K562 (cell line): ENCODE data around the gene SLC26A6. TPM values are rescaled to one million over a fixed set of nuclear protein-coding genes. Genes with fewer than 3 reads are reported as not detected.

Source experiments
- ATAC-seq: fragments of 200-7000 bp; cut with Tn5 transposase; 3 replicates; pipeline ENCODE4 v1.9.1; 2020; ENCODE audit warnings: moderate library complexity
- BruUV-seq: library from RNA; stranded (reverse); fragments of 400-500 nt; replicated peaks from 2 replicates; lab custom pipeline; 2021; lab: Mats Ljungman, UMichigan
- CTCF ChIA-PET: fragments of 300-600 bp; formaldehyde crosslinking; extraction: SDS; loops from one replicate; lab custom pipeline; 2021; ENCODE audit warnings: low intra/inter-chr PET ratio; lab: Yijun Ruan, JAX
- POLR2A ChIA-PET: fragments of 300-600, 350-650 bp; sonication (Branson Sonifier 250); formaldehyde crosslinking; extraction: SDS; loops from one replicate; lab custom pipeline; 2021; ENCODE audit warnings: antibody characterized with exemption, inconsistent platforms; lab: Yijun Ruan, JAX
- DNase-seq, 4 experiments: peaks; one replicate each; pipeline versions ENCODE4 v3.0.0 to v3.0.0-alpha.2; 2011 to 2018; ENCODE audit warnings: low spot score in 3 of 4, mixed read lengths in 3 of 4; ENCODE audit errors: extremely low read depth in 1 of 4
- FAIRE-seq: peaks from 2 replicates; lab custom pipeline; 2011; peaks lifted over from hg19 to GRCh38; lab: Jason Lieb, UNC
- H2AFZ ChIP-seq: 2 replicates; pipeline ENCODE4 v1.6.0; 2011; ENCODE audit warnings: low read depth, low read length, control low read depth, inconsistent platforms
- H3K27ac ChIP-seq: fragments of 200-600 bp; 3 replicates; pipeline ENCODE4 v1.8.0; 2011; ENCODE audit warnings: low read depth, mild to moderate bottlenecking, control low read depth, inconsistent platforms, low read length, moderate library complexity, mixed read lengths; ENCODE audit errors: extremely low read depth
- H3K27me3 ChIP-seq, 2 experiments: fragments of 300-600 bp in 1 of 2; 2 replicates in 1 of 2; 3 replicates in 1 of 2; pipeline versions ENCODE4 v1.6.0 to v1.8.0; 2011; ENCODE audit warnings: inconsistent platforms in 2 of 2, low read length in 2 of 2, mild to moderate bottlenecking in 1 of 2, mixed read lengths in 1 of 2, moderate library complexity in 1 of 2; ENCODE audit not compliant: control insufficient read depth in 2 of 2, insufficient read depth in 2 of 2
- H3K36me3 ChIP-seq: fragments of 300-600 bp; 3 replicates; pipeline ENCODE4 v1.8.0; 2011; ENCODE audit warnings: mild to moderate bottlenecking, low read length, inconsistent platforms; ENCODE audit not compliant: control insufficient read depth, insufficient read depth
- H3K4me1 ChIP-seq, 2 experiments: fragments of 200-600 bp in 1 of 2; replicated peaks in 1 of 2; 2 replicates in 1 of 2; 3 replicates in 1 of 2; pipeline versions ENCODE4 v1.5.1 to v1.8.0; 2011; ENCODE audit warnings: inconsistent platforms in 2 of 2, low read length in 2 of 2, mild to moderate bottlenecking in 1 of 2, mixed read lengths in 1 of 2, moderate library complexity in 1 of 2; ENCODE audit not compliant: control insufficient read depth in 2 of 2, insufficient read depth in 2 of 2
- H3K4me2 ChIP-seq: 2 replicates; pipeline ENCODE4 v1.6.1; 2011; ENCODE audit warnings: low read length, control low read depth, inconsistent platforms, mixed read lengths; ENCODE audit not compliant: insufficient read depth
- H3K4me3 ChIP-seq: fragments of 200-600 bp; sonication (generic), shearing (Covaris generic); 2 replicates; pipeline ENCODE4 v1.5.1; 2016; ENCODE audit warnings: control low read depth, inconsistent platforms
- H3K79me2 ChIP-seq: fragments of 200-600 bp; 3 replicates; pipeline ENCODE4 v1.8.0; 2011; ENCODE audit warnings: low read length, inconsistent platforms; ENCODE audit not compliant: control insufficient read depth, insufficient read depth
- H3K9ac ChIP-seq, 2 experiments: 2 replicates each; pipeline versions ENCODE4 v1.6.0 to v1.6.1; 2011; ENCODE audit warnings: low read depth in 2 of 2, low read length in 2 of 2, control low read depth in 1 of 2, inconsistent platforms in 1 of 2, mild to moderate bottlenecking in 1 of 2, mixed read lengths in 1 of 2; ENCODE audit not compliant: insufficient read depth in 1 of 2
- H3K9me1 ChIP-seq: one replicate; pipeline ENCODE4 v1.6.0; 2011; ENCODE audit warnings: inconsistent platforms, mild to moderate bottlenecking, low read length, moderate library complexity; ENCODE audit not compliant: control insufficient read depth, insufficient read depth
- H3K9me3 ChIP-seq: replicated peaks from 2 replicates; pipeline ENCODE4 v1.5.1; 2011; ENCODE audit warnings: low read depth, low read length, inconsistent platforms; ENCODE audit not compliant: control insufficient read depth, insufficient read depth
- H4K20me1 ChIP-seq: replicated peaks from 2 replicates; pipeline ENCODE4 v1.6.1; 2011; ENCODE audit warnings: low read length, inconsistent platforms, mixed read lengths; ENCODE audit not compliant: control insufficient read depth, insufficient read depth
- CREB3L1 ChIP-seq: fragments of 450-650 bp; IDR thresholded peaks from 2 replicates; pipeline ENCODE4 v1.6.1; 2014; ENCODE audit warnings: low read depth, mild to moderate bottlenecking, moderate library complexity, borderline replicate concordance
- GATAD2A ChIP-seq: fragments of 450-650 bp; IDR thresholded peaks from 2 replicates; pipeline ENCODE4 v1.6.1; 2017
- HNRNPH1 ChIP-seq: fragments of 200-400 bp; formaldehyde crosslinking; optimal IDR thresholded peaks from 2 replicates; pipeline ENCODE3; 2017; ENCODE audit warnings: low read depth, mild to moderate bottlenecking, low read length, moderate library complexity
- MEF2D ChIP-seq: conservative IDR thresholded peaks from 2 replicates; pipeline ENCODE4 v1.6.1; 2016; ENCODE audit warnings: low read depth, missing genetic modification characterization, missing compliant biosample characterization
- NCOA2 ChIP-seq, 2 experiments: fragments of 450-650 bp; IDR thresholded peaks; 2 replicates each; pipeline ENCODE4 v1.6.1; 2018; ENCODE audit warnings: mild to moderate bottlenecking in 2 of 2, moderate library complexity in 1 of 2; ENCODE audit not compliant: partially characterized antibody in 2 of 2
- STAT5A ChIP-seq: IDR thresholded peaks from 2 replicates; pipeline ENCODE4 v1.6.1; 2012; ENCODE audit warnings: low read length, inconsistent platforms, borderline replicate concordance
- ZC3H8 ChIP-seq: fragments of 450-650 bp; IDR thresholded peaks from 2 replicates; pipeline ENCODE4 v1.6.1; 2017
- ZNF121 ChIP-seq: sonication (generic); formaldehyde crosslinking; conservative IDR thresholded peaks from 2 replicates; pipeline ENCODE4 v1.8.0; 2022; ENCODE audit warnings: missing genetic modification reagents
- ZNF263 ChIP-seq: sonication (generic); formaldehyde crosslinking; IDR thresholded peaks from 2 replicates; pipeline ENCODE4 v1.8.0; 2022; ENCODE audit warnings: mild to moderate bottlenecking, missing genetic modification reagents, borderline replicate concordance
- ZNF395 ChIP-seq: fragments of 200-800 bp; sonication (Bioruptor generic); IDR thresholded peaks from 2 replicates; pipeline ENCODE4 v1.6.1; 2017; ENCODE audit warnings: missing genetic modification characterization, missing compliant biosample characterization
- ZNF551 ChIP-seq: fragments of 250-450 bp; sonication (Bioruptor Pico); IDR thresholded peaks from 2 replicates; pipeline ENCODE4 v1.5.0; 2021; ENCODE audit warnings: mild to moderate bottlenecking, moderate library complexity
- ZNF740 ChIP-seq, 3 experiments: fragments of 200-800 bp in 1 of 3; sonication (Bioruptor generic) in 1 of 3; sonication (generic) in 1 of 3; formaldehyde crosslinking in 1 of 3; IDR thresholded peaks; 2 replicates each; pipeline versions ENCODE4 v1.6.1 to v1.8.0; 2016 to 2022; ENCODE audit warnings: mild to moderate bottlenecking in 2 of 3, missing compliant biosample characterization in 2 of 3, missing genetic modification characterization in 2 of 3, missing genetic modification reagents in 1 of 3
- WGBS: fragments of 100-300 bp; shearing (Covaris generic); methylation state at CpG from one replicate; pipeline ENCODE4 v1.1.6; 2016; ENCODE audit warnings: low coverage, mixed read lengths; ENCODE audit not compliant: insufficient coverage; ENCODE audit errors: missing lambda C conversion rate; 5-methylcytosine and 5-hydroxymethylcytosine counted together
- in situ Hi-C: fragments of 300-500 bp; cut with MboI; formaldehyde crosslinking; loops from 4 replicates; pipeline ENCODE4 v1.15.0; 2018; ENCODE audit warnings: inconsistent platforms, mixed read lengths
- intact Hi-C: fragments of 100-400 bp; cut with micrococcal nuclease; formaldehyde crosslinking; loops from 2 replicates; pipeline ENCODE4 v1.14.2; 2022
- polyA plus RNA-seq, 8 experiments: library from polyadenylated mRNA; depleted of rRNA in 4 of 8; stranded (reverse) in 5 of 8; unstranded in 3 of 8; fragments of >200 nt; fragmentation: Nextera tagmentation in 2 of 8; fragmentation: Illumina TruSeq in 1 of 8; extraction: Ambion mirVana in 2 of 8; extraction: Trizol in 1 of 8; gene quantifications; 2 replicates each; pipeline versions ENCODE4 v1.2.1 to v1.2.3, GENCODE V29; 2011 to 2014; ENCODE audit warnings: inconsistent platforms in 1 of 8, missing spikeins in 1 of 8
- total RNA-seq, 7 experiments: library from RNA; depleted of rRNA in 6 of 7; stranded (reverse); fragments of >200 nt in 6 of 7; fragmentation: Illumina TruSeq in 2 of 7; extraction: Trizol in 2 of 7; gene quantifications; 2 replicates each; pipeline versions ENCODE4 v1.2.1 to v1.2.3, GENCODE V29; 2011 to 2021; ENCODE audit warnings: low replicate concordance in 1 of 7

SLC26A6 gene
- total and polyA plus RNA-seq, 9 of the 15 experiments (the other 6 are each of a cell fraction or from before 2014, with no cell fraction given), result 2.1 to 27.2 (median 14.8) TPM

GRCh38 chr3:48619541-48620524, 15.4 kb downstream of the SLC26A6 start:
- WGBS, result 20% methylated on average over 6 of the region's 7 CpGs

More at GRCh38 chr3:48619541-48620524, 15.4 kb downstream of the SLC26A6 start:
- in situ Hi-C loops (no loop called here), intact Hi-C loops (no loop called here)
- ATAC-seq (no peak), DNase-seq (no peak), FAIRE-seq (no peak)
- Histone ChIP-seq H3K27me3 (no peaks in the 10 kb centered on the region), H3K9me1 (no peaks in the 10 kb centered on the region), H2AFZ (no peak overlapping the region), H4K20me1 (no peaks in the 10 kb centered on the region), H3K4me2 (no peak overlapping the region), H3K4me1 (peaks cover 0 to 7% of the 10 kb centered on the region in 2 experiments; a peak in 2 of 5 replicates), H3K4me3 (no peak overlapping the region), H3K9me3 (peaks cover 6% of the 10 kb centered on the region; the same call in 1 of the 2 replicates), H3K9ac (no peak overlapping the region), H3K79me2 (no peaks in the 10 kb centered on the region), H3K27ac (no peak overlapping the region), H3K36me3 (no peaks in the 10 kb centered on the region; the same call in 2 of the 3 replicates)
- POLR2A ChIA-PET, result interaction anchor here (1.1 kb wide), 1 partner anchor 15 kb away, joined by 5 read pairs; the partner anchor contains the start of gene SLC26A6
- no TSS peak for BruUV-seq
- CTCF ChIA-PET, result no interaction called here
- TF ChIP-seq ZNF121 (CRISPR knock-in tag) (no peak), STAT5A (no peak), ZC3H8 (no peak), MEF2D (no peak), ZNF740 (CRISPR knock-in tag; IDR thresholded peaks at IDR 0.05) (no peak), ZNF740 (tag; IDR thresholded peaks at IDR 0.05) (no peak), ZNF551 (CRISPR knock-in tag) (no peak), GATAD2A (no peak), ZNF263 (CRISPR knock-in tag) (no peak), HNRNPH1 (no peak), ZNF395 (CRISPR knock-in tag) (no peak), NCOA2 (IDR thresholded peaks at IDR 0.05; ENCODE audit: partially characterized antibody in 2 of 2) (no peak), CREB3L1 (no peak)
- TF ChIP-seq, all 486 proteins: peak for 0
